HL-60 (cell line): Measurements from ENCODE around the gene SPHK1.

ENCODE experiments used
- CTCF ChIP-seq: IDR thresholded peaks from one replicate; pipeline ENCODE4 v1.5.1; 2011; ENCODE audit warnings: low read length, control low read depth, inconsistent platforms; ENCODE audit not compliant: insufficient read depth
- GABPA ChIP-seq: IDR thresholded peaks from 2 replicates; pipeline ENCODE4 v1.6.1; 2012; ENCODE audit warnings: low read depth

DNA sequence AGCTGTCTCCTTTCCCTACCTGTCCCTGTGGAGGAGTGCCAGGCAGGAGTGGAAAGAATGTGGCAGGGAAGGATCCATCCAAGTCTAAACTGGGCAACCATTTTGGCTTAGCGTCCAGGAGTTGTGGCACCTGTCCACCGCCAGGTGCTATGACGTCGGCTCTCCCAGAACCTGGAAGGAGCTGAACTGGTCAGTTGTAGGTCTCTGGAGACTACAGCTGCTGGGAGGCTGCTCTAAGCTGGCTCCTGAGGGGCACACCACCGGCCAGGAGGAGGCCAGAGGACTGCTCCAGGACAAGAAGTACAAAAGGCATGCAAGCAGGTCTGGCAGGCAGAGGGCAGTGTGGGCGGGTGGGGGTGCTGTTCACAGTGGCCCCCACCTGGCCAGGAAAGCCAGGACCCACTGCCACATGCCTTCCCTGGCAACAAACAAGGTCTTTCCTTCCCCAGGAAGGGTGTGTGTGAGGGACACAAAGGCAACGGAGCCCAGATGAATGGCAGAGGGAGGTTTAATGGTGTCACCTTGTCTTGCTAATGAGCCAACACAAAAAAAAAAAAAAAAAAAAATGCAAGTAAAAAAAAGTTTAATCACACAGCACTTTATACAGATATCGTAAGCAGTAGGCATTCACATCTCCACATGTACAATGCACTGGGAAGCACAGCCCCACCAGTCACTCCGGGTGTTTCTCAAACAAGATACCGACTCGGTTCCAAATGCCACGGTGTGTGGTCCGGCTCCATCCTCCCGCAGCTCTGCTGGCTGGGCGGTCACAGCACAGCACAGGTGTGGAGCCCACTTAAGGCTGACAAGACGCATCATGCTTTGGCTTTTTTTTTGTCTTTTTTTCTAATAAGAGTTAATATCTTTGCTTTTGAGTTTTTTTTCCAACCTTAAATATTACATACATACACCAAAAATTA is 4.8 kb downstream of the SPHK1 start:
- TF ChIP-seq CTCF (no peak), GABPA (no peak)
